Measurements from ENCODE around the gene DMD. TPM values are rescaled to one million over a fixed set of nuclear protein-coding genes. Genes with fewer than 3 reads are reported as not detected.

Gene DMD
- total and polyA plus RNA-seq, 2 of the 8 experiments (the other 6 are each of a cell fraction or from before 2014, with no cell fraction given), result 4.8 to 7.4 TPM

- no peak overlapping the region for H2BK20ac ChIP-seq (ENCODE audit: low read length)
- 89% methylated on average over 5 of the region's 5 CpGs; no CpG with 5 or more reads in 1 of the 2 experiments for WGBS, 2 experiments (ENCODE audit: extremely low coverage in 1 of 2, insufficient coverage in 1 of 2, insufficient read length in 1 of 2, insufficient replicate concordance in 2 of 2, low coverage in 1 of 2, low lambda C conversion rate in 2 of 2, missing lambda C conversion rate in 1 of 2)
- no peak overlapping the region for H3K56ac ChIP-seq (replicated peaks; ENCODE audit: insufficient read length, low read depth, low read length)
- POLR2A ChIA-PET (ENCODE audit: partially characterized antibody), result no interaction called here
- H3K23me2 ChIP-seq (ENCODE audit: low read depth, low read length), result no peaks in the 10 kb centered on the region
- no peak for DNase-seq (ENCODE audit: low read depth in 1 of 2, low spot score in 2 of 2)
- no peak overlapping the region for H3K4me3 ChIP-seq (ENCODE audit: extremely low read depth in 1 of 4, insufficient read depth in 2 of 4, low read depth in 3 of 4, low read length in 4 of 4)
- no peak overlapping the region for H4K5ac ChIP-seq (ENCODE audit: insufficient read length, low read depth, low read length)
- H4K20me1 ChIP-seq (replicated peaks in 1 of 2; ENCODE audit: control insufficient read depth in 1 of 2, insufficient read depth in 2 of 2, low read length in 2 of 2), result no peaks in the 10 kb centered on the region
- FAIRE-seq, result no peak
- H3K4me1 ChIP-seq (replicated peaks in 1 of 4; ENCODE audit: control insufficient read depth in 3 of 4, insufficient read depth in 4 of 4, low read length in 3 of 4), result no peaks in the 10 kb centered on the region
- H3K36me3 ChIP-seq (ENCODE audit: control insufficient read depth in 2 of 4, insufficient read depth in 4 of 4, low read length in 3 of 4), result no peaks in the 10 kb centered on the region
- no peak overlapping the region for H4K91ac ChIP-seq (replicated peaks; ENCODE audit: insufficient read length, low read length)
- no peaks in the 10 kb centered on the region for H3K79me1 ChIP-seq (ENCODE audit: low read depth, low read length)
- no peak overlapping the region for H3K4me2 ChIP-seq (ENCODE audit: insufficient read depth in 1 of 2, low read depth in 2 of 2, low read length in 2 of 2)
- no peak overlapping the region for H3K4ac ChIP-seq (replicated peaks; ENCODE audit: insufficient read length, low read depth, low read length)
- H3K14ac ChIP-seq (ENCODE audit: insufficient read length), result no peak overlapping the region
- H3K18ac ChIP-seq (ENCODE audit: extremely low read depth, low read length), result no peak overlapping the region
- H2BK15ac ChIP-seq (ENCODE audit: low read length), result no peak overlapping the region
- H4K8ac ChIP-seq (ENCODE audit: extremely low read depth, insufficient read depth, low read length), result no peak overlapping the region
- no peak overlapping the region for H3K23ac ChIP-seq (ENCODE audit: insufficient read length)
- H2AFZ ChIP-seq (ENCODE audit: low read length), result no peak overlapping the region
- H2AK5ac ChIP-seq (ENCODE audit: low read depth, low read length), result no peak overlapping the region
- no peak overlapping the region for H2BK5ac ChIP-seq (ENCODE audit: low read depth, low read length)
- H3K9me3 ChIP-seq (ENCODE audit: insufficient read depth in 2 of 2, low read depth in 1 of 2, low read length in 1 of 2), result no peaks in the 10 kb centered on the region
- no peak overlapping the region for H3K9ac ChIP-seq (replicated peaks in 1 of 4; ENCODE audit: extremely low read depth in 1 of 4, low read depth in 3 of 4, low read length in 3 of 4)
- CTCF ChIA-PET (ENCODE audit: partially characterized antibody), result no interaction called here
- no peak overlapping the region for H2BK12ac ChIP-seq (ENCODE audit: low read depth, low read length)
- no peaks in the 10 kb centered on the region for H3K79me2 ChIP-seq (ENCODE audit: control insufficient read depth in 1 of 2, insufficient read depth in 2 of 2, low read length in 2 of 2)
- no peak overlapping the region for H2BK120ac ChIP-seq (replicated peaks; ENCODE audit: low read depth, low read length)
- H3K27me3 ChIP-seq (replicated peaks in 1 of 4; ENCODE audit: control insufficient read depth in 3 of 4, extremely low read depth in 1 of 4, insufficient read depth in 3 of 4, low read length in 3 of 4), result no peaks in the 10 kb centered on the region
- H3K27ac ChIP-seq (ENCODE audit: low read depth, low read length), result no peak overlapping the region
- no peak for TF ChIP-seq HDAC2 (IDR thresholded peaks at IDR 0.05; ENCODE audit: borderline replicate concordance in 1 of 2, low read depth in 2 of 2, low read length in 2 of 2)
- TF ChIP-seq HDAC6 (IDR thresholded peaks at IDR 0.05; ENCODE audit: low read depth, low read length), result no peak
- no peak for TF ChIP-seq NANOG (IDR thresholded peaks at IDR 0.05; ENCODE audit: insufficient read depth, low read depth, low read length, poor library complexity, severe bottlenecking)
- TF ChIP-seq EZH2 (IDR thresholded peaks at IDR 0.05; ENCODE audit: low read depth, low read length, severe bottlenecking), result no peak
- no peak for TF ChIP-seq TBP (IDR thresholded peaks at IDR 0.05; ENCODE audit: low read depth, low read length)
- TF ChIP-seq TAF7 (optimal IDR thresholded peaks at IDR 0.05; ENCODE audit: borderline replicate concordance, low read depth, low read length), result no peak
- TF ChIP-seq RXRA (IDR thresholded peaks at IDR 0.05; ENCODE audit: insufficient read depth, low read depth, low read length), result no peak
- no peak for TF ChIP-seq SP1 (IDR thresholded peaks at IDR 0.05; ENCODE audit: low read depth, low read length)
- TF ChIP-seq BACH1 (IDR thresholded peaks at IDR 0.05; ENCODE audit: low read length), result no peak
- TF ChIP-seq SP2 (IDR thresholded peaks at IDR 0.05; ENCODE audit: low read length), result no peak
- TF ChIP-seq RFX5 (IDR thresholded peaks at IDR 0.05; ENCODE audit: borderline replicate concordance, low read depth, low read length), result no peak
- TF ChIP-seq SIRT6 (IDR thresholded peaks at IDR 0.05; ENCODE audit: low read length), result no peak
- TF ChIP-seq ZNF274 (IDR thresholded peaks at IDR 0.05; ENCODE audit: borderline replicate concordance, extremely low read depth, low read length), result no peak
- TF ChIP-seq KDM4A (IDR thresholded peaks at IDR 0.05; ENCODE audit: low read depth, low read length, severe bottlenecking), result no peak
- no peak for TF ChIP-seq BRCA1 (IDR thresholded peaks at IDR 0.05; ENCODE audit: low read depth, low read length)
Observed at GRCh38 chrX:32618154-32618553, 593.2 kb downstream of the DMD start.

Measured in H1 (cell line).